ENCODE data around the gene KRTDAP.

The KRTDAP gene, protein sequence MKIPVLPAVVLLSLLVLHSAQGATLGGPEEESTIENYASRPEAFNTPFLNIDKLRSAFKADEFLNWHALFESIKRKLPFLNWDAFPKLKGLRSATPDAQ

DNA sequence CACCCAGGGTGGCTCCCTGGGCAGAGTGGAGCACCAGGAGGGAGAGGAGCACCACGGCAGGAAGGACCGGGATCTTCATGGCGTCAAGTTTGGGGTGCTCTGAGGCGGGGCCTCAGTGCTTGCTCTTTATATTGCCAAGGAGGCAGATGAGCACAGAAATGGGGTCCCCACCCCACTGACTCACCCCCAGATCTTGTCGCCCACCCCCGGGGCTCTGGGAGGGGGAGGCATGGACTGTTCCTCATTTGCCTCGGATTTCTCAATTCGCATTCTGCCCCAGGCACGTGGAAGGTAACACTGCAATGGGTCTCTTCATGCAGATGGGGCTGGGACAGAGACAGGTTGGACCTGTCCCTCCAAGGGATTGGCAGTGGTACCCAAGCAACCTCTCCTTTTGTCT is at the start of gene KRTDAP:
Gene KRTDAP (minus strand): TSS at position 101 of the 400 bp plus-strand sequence. CDS start 22 bp downstream, at position 79.
- H3K9me3 ChIP-seq (ENCODE audit: control insufficient read depth, insufficient read depth, low read length), result no peaks in the 10 kb centered on the region
- H3K36me3 ChIP-seq (ENCODE audit: insufficient read depth, low read length), result no peaks in the 10 kb centered on the region
- H3K9ac ChIP-seq (ENCODE audit: low read depth, low read length), result no peak within 1 kb of the TSS
- H3K4me1 ChIP-seq (ENCODE audit: insufficient read depth, low read length), result no peaks in the 10 kb centered on the region

DNA sequence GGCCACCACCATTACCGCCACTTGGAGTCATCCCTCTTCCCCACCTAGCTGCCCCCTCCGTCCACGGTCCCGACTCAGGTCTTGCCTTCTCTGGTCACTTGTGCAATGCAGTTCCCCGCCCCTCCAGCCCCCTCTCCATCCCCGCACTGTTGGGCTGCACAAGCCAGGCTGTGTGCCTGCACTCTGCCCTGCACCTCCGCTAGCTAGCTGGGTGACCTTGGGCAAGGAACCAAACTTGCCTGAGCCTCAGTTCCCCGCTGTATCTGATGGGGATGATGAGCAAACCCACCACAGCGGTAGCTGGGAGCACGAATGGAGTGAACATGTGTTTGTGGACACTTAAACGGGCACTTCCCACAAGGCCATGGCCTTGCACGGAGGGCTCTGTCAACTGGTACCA is 49.6 kb upstream of the KRTDAP start:
- no peak overlapping the region for H3K9ac ChIP-seq (ENCODE audit: low read depth, low read length)
- H3K4me1 ChIP-seq (ENCODE audit: insufficient read depth, low read length), result peaks cover 7% of the 10 kb centered on the region; the same call in 1 of the 2 replicates
- H3K36me3 ChIP-seq (ENCODE audit: insufficient read depth, low read length), result peaks cover 3% of the 10 kb centered on the region; the same call in 1 of the 2 replicates
- H3K9me3 ChIP-seq (ENCODE audit: control insufficient read depth, insufficient read depth, low read length), result no peaks in the 10 kb centered on the region

DNA sequence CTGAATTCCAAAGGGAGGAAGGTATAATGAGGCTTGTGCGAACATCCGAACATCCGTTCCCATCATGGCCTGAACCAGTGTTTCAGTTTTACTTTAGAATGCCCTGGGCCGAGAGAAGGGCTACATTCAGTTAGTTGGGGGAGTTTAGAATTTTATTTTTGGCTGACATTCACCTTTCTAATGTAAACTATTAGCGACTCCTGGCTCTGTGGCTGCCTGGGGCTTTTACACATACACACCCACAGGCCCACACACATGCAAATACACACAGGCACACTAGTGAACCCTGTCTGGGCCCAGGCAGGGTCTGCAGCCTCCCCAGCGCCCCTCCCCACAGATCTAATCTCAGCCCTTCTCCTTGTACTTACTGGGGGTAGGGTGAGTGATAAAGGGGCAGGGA is 49.0 kb upstream of the KRTDAP start:
- H3K9me3 ChIP-seq (ENCODE audit: control insufficient read depth, insufficient read depth, low read length), result no peaks in the 10 kb centered on the region
- H3K36me3 ChIP-seq (ENCODE audit: insufficient read depth, low read length), result peaks cover 3% of the 10 kb centered on the region; the same call in 1 of the 2 replicates
- H3K4me1 ChIP-seq (ENCODE audit: insufficient read depth, low read length), result peaks cover 10% of the 10 kb centered on the region; the same call in 1 of the 2 replicates
- no peak overlapping the region for H3K9ac ChIP-seq (ENCODE audit: low read depth, low read length)

DNA sequence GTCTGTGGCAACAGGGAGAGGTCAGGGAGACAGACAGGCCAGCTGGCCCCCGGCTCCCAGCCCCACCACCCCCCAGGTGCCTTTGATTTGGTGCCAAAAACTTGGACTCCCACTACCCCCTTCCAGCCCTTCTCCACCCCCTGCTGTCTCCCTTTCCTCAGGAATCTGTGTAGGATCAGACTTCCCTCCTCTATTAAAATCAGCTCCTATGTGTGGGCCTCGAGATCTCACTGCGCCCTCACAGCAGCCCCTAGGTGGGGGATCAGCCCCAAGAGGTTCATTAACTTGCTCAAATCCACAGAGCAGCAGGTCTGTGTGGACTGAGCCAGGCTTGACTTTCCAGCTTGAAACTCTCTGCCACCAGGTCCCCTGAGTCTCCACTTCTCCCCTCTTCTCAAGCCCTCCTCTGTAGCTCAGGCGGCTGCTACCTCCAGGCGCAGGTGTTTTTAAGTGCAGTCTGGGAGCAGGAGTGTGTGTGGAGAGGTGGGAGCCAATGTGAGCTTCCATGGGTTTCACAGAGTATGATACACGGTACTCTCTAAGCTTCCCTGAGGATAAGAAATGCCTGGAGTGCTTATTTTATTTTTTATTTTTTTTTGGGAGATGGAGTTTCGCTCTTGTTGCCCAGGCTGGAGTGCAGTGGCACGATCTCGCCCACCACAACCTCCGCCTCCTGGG is 44.7 kb upstream of the KRTDAP start:
- no peaks in the 10 kb centered on the region for H3K9me3 ChIP-seq (ENCODE audit: control insufficient read depth, insufficient read depth, low read length)
- peaks cover 15% of the 10 kb centered on the region; the same call in 1 of the 2 replicates for H3K4me1 ChIP-seq (ENCODE audit: insufficient read depth, low read length)
- no peak overlapping the region for H3K9ac ChIP-seq (ENCODE audit: low read depth, low read length)

DNA sequence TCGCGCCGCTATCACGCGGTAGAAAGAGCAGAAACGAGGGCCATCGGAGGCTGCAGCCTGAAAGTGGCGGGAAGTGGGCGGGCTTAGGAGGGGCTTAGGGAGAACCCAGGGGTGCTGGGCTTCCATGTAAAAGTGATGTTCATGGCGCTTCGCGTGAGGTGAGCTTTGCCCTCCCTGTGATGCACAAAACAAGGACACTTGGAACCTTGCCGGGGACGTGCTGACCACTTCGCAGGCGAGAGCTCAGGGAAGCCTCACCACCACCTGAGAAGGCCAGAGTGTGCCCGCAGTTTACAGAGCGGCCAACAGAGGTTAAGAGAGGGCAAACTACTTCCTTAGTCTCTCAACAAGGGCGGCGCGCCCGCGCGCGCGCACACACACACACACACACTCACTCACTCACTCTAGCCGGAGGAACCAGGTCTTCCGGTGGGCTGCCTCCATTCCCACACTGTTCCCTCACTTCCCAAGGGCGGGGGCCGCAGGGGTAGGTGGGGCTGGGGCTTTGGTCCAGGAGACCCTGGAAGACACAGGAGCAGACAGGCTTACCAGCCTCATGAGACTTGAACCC is 43.6 kb upstream of the KRTDAP start:
- peaks cover 15% of the 10 kb centered on the region; the same call in 1 of the 2 replicates for H3K4me1 ChIP-seq (ENCODE audit: insufficient read depth, low read length)
- peak overlapping the region; percentile 15; the same call in 1 of the 2 replicates for H3K9ac ChIP-seq (ENCODE audit: low read depth, low read length)

More for the DNA sequence above, 44.7 kb upstream of the KRTDAP start:
- H3K36me3 ChIP-seq (ENCODE audit: insufficient read depth, low read length), result no peaks in the 10 kb centered on the region

DNA sequence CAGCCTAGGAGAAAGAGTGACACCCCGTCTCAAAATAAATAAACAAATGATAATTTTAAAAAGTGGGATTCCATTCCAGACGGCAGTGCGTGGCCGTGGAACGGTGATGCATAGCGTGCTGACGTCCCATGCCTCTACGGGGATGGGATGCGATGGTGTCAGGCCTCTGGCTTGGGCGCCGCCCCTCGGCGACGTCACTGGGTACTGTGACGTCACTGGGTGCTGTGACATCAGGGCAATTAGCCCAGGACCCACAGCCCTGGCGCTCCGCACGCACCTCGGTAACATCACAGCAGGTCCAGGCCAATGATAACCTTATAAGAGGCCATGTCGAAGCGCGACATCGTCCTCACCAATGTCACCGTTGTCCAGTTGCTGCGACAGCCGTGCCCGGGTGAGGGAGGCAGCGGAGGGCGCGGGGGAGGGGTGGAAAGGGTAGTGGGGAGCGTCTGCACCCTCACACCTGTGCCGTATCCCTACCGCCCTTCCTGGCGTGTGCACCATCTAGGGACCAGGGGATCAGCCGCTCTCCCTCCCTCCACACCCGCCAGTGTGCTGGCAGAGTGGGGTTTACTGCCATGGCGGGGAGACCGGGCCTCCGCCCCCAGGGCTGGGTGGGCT is 43.0 kb upstream of the KRTDAP start, which contains the start of gene GAPDHS:
Gene GAPDHS (plus strand): TSS at position 256 of the 621 bp plus-strand sequence. CDS start 72 bp downstream, at position 328.
- no peaks in the 10 kb centered on the region for H3K9me3 ChIP-seq (ENCODE audit: control insufficient read depth, insufficient read depth, low read length)
- peaks cover 15% of the 10 kb centered on the region; the same call in 1 of the 2 replicates for H3K4me1 ChIP-seq (ENCODE audit: insufficient read depth, low read length)
- peak within 1 kb of the TSS; percentile 15; the same call in 1 of the 2 replicates for H3K9ac ChIP-seq (ENCODE audit: low read depth, low read length)
- H3K36me3 ChIP-seq (ENCODE audit: insufficient read depth, low read length), result no peaks in the 10 kb centered on the region

More for the DNA sequence above, 43.6 kb upstream of the KRTDAP start:
- no peaks in the 10 kb centered on the region for H3K9me3 ChIP-seq (ENCODE audit: control insufficient read depth, insufficient read depth, low read length)
- no peaks in the 10 kb centered on the region for H3K36me3 ChIP-seq (ENCODE audit: insufficient read depth, low read length)

DNA sequence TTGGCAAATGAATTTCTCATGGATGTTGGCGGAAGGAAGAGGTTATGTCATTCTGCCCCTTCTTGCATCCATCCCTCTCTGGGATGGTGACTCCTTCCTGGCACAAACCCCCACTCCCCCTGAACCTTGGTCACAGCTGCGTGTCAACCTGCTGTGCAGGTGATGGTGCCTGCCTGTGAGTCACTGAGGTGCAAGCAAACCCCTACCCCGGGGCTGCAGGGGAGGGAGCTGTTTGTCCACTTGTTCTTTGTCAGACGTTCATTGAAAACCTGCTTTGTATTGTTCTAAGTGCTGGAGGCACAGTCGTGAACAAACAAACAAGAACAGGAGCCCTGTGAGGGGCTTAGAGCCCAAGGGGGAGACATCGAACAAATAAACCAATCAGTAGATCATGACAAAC is 41.0 kb upstream of the KRTDAP start:
- Histone ChIP-seq H3K9ac (ENCODE audit: low read depth, low read length) (no peak overlapping the region), H3K4me1 (ENCODE audit: insufficient read depth, low read length) (peaks cover 15% of the 10 kb centered on the region; the same call in 1 of the 2 replicates), H3K36me3 (ENCODE audit: insufficient read depth, low read length) (no peaks in the 10 kb centered on the region), H3K9me3 (ENCODE audit: control insufficient read depth, insufficient read depth, low read length) (no peaks in the 10 kb centered on the region)

DNA sequence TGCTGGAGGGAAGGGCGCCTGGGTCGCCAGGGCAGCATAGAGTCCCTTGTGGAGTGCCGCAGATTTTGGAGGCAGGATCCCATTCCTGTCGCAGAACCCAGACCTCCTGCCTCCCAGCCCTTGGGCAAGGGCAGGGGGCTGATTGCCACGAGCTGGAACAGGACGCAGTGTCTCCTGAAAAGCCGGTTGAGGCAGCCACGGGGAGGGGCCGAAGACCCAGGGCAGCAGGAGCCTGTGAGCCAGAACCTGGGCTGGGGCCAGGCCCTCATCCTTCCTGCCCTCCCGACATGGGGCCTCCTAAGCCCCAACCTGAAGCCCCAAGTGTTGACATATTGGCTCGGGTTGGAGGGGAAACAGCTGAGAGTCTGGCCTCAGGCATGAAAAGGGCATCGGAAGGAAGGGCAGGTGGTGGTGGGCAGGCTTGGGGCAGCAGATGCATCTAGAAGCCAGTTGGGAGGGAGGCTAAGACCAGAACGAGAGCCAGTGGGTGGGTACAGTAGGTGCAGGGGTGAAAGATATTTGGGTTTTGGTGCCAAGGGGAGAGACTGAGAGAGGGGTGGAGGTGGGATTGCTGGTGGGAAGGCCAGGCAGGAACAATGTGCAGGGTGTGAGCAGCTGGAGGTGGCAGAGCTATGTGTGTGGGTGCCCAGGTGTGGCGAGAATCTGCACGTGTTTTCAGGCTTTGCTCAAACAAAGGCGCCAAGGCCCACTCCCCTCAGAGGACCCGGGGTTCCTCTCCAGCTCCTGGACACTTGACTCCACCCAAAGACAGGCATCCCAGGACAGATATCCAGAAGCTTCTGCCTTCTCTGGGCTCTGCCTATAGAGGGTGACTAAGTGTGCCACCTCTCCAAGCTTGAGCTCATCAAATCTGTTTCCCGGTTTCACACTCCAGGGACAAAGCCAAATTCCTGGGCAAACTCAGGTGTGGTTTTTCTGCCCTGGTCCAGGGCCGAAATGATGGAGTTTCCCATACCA is 39.3 kb upstream of the KRTDAP start:
- Histone ChIP-seq H3K4me1 (ENCODE audit: insufficient read depth, low read length) (peaks cover 16% of the 10 kb centered on the region), H3K9ac (ENCODE audit: low read depth, low read length) (no peak overlapping the region), H3K9me3 (ENCODE audit: control insufficient read depth, insufficient read depth, low read length) (no peaks in the 10 kb centered on the region), H3K36me3 (ENCODE audit: insufficient read depth, low read length) (no peaks in the 10 kb centered on the region)

DNA sequence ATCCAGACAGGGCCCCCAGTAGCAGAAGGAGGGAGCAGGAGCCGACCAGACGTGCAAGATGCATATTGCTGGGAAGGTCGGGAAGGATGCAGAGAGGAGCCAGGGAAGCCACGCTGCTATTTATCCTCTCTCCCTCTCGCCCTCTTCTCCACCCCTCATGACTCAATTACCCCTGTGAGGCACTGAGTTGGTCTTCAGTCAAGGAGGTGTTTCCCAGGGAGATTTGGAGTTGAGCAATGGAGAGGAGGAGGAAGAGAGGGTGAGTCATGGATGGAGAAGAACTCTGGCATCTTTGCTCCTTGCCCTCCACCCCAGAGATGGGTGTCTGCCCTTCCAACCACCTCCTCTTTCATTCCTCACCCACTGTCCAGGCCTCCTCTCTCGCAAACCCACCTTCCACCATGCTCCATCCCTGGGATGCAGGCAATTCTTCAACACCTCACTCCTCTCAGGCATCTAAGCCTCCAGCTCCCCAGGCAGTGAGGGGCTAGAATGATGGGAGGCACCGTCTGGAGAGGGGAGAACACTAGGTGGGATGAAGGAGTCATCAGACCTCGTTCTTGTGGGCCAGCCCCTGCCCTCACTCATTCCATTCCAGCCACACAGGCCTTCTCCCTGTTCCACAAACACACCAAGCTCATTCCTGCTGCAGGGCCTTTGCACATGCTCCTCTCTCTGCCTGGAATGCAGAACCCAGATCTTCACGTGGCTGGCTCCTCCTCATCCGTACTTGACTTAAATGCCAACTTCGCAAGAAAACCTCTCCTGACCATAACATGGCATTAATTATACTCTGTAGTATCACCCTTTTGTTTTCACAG is 38.2 kb upstream of the KRTDAP start, which contains the start of gene SBSN:
Gene SBSN (minus strand): TSS at position 94 of the 821 bp plus-strand sequence. CDS start 30 bp downstream, at position 64.
- Histone ChIP-seq H3K9me3 (ENCODE audit: control insufficient read depth, insufficient read depth, low read length) (no peaks in the 10 kb centered on the region), H3K9ac (ENCODE audit: low read depth, low read length) (no peak within 1 kb of the TSS), H3K36me3 (ENCODE audit: insufficient read depth, low read length) (no peaks in the 10 kb centered on the region), H3K4me1 (ENCODE audit: insufficient read depth, low read length) (peaks cover 16% of the 10 kb centered on the region)

DNA sequence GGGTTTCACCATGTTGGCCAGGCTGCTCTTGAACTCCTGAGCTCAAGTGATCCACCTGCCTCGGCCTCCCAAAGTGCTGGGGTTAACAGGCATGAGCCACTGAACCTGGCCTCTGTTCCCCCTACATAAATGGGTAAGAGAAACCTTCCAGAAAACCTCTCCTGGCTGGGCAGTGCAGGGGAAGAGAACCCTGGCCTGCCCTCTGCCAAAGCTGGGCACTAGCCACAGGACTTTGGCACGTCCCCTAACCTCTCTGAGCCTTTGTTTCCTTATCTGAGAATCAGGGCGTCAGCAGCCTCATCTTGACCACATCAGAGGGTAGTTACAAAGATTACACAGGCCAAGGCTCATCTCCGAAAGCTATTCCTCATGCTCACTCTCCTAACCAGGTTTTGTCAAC is 35.6 kb upstream of the KRTDAP start:
- no peaks in the 10 kb centered on the region for H3K36me3 ChIP-seq (ENCODE audit: insufficient read depth, low read length)
- peaks cover 18% of the 10 kb centered on the region for H3K4me1 ChIP-seq (ENCODE audit: insufficient read depth, low read length)
- H3K9me3 ChIP-seq (ENCODE audit: control insufficient read depth, insufficient read depth, low read length), result no peaks in the 10 kb centered on the region
- no peak overlapping the region for H3K9ac ChIP-seq (ENCODE audit: low read depth, low read length)

DNA sequence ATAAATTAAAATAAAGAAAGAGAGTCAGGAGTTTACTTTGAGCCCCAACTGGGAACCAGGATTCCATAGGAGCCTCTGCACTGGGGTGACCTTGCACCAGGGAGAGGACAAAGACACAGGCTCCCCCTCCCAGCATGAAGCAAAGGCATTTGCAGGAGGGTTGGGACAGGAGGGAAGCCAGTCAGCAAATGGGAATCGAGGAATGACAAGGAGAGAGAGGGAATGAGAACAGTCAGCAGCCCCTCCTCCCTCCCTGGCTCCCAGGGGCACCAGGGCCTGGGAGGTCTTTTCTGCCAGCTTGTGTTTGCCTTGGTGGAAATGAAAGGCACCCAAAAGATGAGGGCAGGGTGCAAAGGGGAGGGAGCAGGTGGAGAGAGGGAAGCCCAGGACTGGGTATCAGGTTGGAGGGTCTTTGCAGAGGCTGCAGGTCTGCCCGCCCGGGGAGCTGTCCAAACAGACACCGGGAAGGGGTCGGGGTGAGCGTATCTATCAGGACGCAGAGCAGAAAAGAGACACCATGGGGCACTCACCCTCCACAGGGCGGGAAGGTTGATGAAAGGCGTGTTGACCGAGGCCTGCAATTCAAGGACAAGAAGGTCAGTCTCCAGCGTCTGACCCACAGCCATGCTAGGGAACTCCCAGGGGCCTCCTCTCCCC is 34.0 kb upstream of the KRTDAP start:
- peak overlapping the region; percentile 36; the same call in 1 of the 2 replicates for H3K9ac ChIP-seq (ENCODE audit: low read depth, low read length)
- no peaks in the 10 kb centered on the region for H3K9me3 ChIP-seq (ENCODE audit: control insufficient read depth, insufficient read depth, low read length)
- H3K4me1 ChIP-seq (ENCODE audit: insufficient read depth, low read length), result peaks cover 18% of the 10 kb centered on the region
- H3K36me3 ChIP-seq (ENCODE audit: insufficient read depth, low read length), result no peaks in the 10 kb centered on the region

DNA sequence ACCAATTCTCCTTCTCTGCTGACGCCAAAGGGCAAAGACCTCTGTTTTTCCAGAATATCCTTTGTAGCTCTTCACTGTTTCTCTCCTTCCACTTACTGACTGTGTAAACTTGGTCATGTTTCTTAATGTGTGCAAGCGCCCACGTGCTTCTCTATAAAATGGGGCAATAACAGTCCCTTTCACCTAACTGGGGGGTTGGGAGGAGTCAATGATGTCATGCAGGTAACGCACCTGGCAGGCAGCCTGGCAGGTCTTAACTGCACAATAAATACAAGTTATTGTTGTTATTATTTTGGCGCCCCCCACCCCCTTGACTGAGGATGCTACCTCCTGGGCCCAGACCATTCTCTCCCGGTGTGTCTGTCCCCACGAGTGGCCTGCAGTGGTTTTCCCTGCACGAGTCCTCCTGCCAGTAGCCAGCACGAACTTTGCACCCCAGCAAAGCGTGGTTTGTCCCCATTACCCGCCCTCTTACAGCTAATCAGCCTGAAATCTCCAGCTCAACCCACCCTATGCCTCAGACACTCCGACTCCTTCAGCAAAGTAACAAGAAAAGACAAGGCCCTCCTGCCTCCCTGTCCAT is 32.6 kb upstream of the KRTDAP start:
- Histone ChIP-seq H3K36me3 (ENCODE audit: insufficient read depth, low read length) (no peaks in the 10 kb centered on the region), H3K9ac (ENCODE audit: low read depth, low read length) (no peak overlapping the region), H3K9me3 (ENCODE audit: control insufficient read depth, insufficient read depth, low read length) (no peaks in the 10 kb centered on the region), H3K4me1 (ENCODE audit: insufficient read depth, low read length) (peaks cover 18% of the 10 kb centered on the region)

All from ES-I3 (cell line).